ENCODE measurements around the gene CDH23.

Gene CDH23

GRCh38 chr10:71747039-71747531 is 350.4 kb downstream of the CDH23 start:
- no peak for DNase-seq (ENCODE audit: low read depth)
- no peak for TF ChIP-seq CTCF (IDR thresholded peaks at IDR 0.05; ENCODE audit: control insufficient read depth, extremely low read depth, insufficient read depth)

GRCh38 chr10:71747551-71748523 is 351.1 kb downstream of the CDH23 start:
- no peak for DNase-seq (ENCODE audit: low read depth)
- no peak for TF ChIP-seq CTCF (IDR thresholded peaks at IDR 0.05; ENCODE audit: control insufficient read depth, extremely low read depth, insufficient read depth)
- H3K4me3 ChIP-seq (ENCODE audit: low read depth, low read length), result no peak overlapping the region

More at GRCh38 chr10:71747039-71747531, 350.4 kb downstream of the CDH23 start:
- H3K4me3 ChIP-seq (ENCODE audit: low read depth, low read length), result no peak overlapping the region

GRCh38 chr10:71748671-71749191 is 352.0 kb downstream of the CDH23 start:
- no peak overlapping the region for H3K4me3 ChIP-seq (ENCODE audit: low read depth, low read length)
- DNase-seq (ENCODE audit: low read depth), result no peak

GRCh38 chr10:71749396-71749795 is 352.7 kb downstream of the CDH23 start:
- H3K4me3 ChIP-seq (ENCODE audit: low read depth, low read length), result no peak overlapping the region
- no peak for TF ChIP-seq CTCF (IDR thresholded peaks at IDR 0.05; ENCODE audit: control insufficient read depth, extremely low read depth, insufficient read depth)
- no peak for DNase-seq (ENCODE audit: low read depth)

More at GRCh38 chr10:71748671-71749191, 352.0 kb downstream of the CDH23 start:
- TF ChIP-seq CTCF (IDR thresholded peaks at IDR 0.05; ENCODE audit: control insufficient read depth, extremely low read depth, insufficient read depth), result no peak

- no peak overlapping the region for H3K4me3 ChIP-seq (ENCODE audit: low read depth, low read length)
- TF ChIP-seq CTCF (IDR thresholded peaks at IDR 0.05; ENCODE audit: control insufficient read depth, extremely low read depth, insufficient read depth), result no peak
- no peak for DNase-seq (ENCODE audit: low read depth)
These were observed 353.6 kb downstream of the CDH23 start for GRCh38 chr10:71750124-71750841.

GRCh38 chr10:71750986-71751385 is 354.3 kb downstream of the CDH23 start:
- no peak for DNase-seq (ENCODE audit: low read depth)
- no peak overlapping the region for H3K4me3 ChIP-seq (ENCODE audit: low read depth, low read length)
- TF ChIP-seq CTCF (IDR thresholded peaks at IDR 0.05; ENCODE audit: control insufficient read depth, extremely low read depth, insufficient read depth), result no peak
